CD1c-positive myeloid dendritic cell (primary cell): ENCODE results near the gene SCN7A.

Source experiments
- DNase-seq: peaks from one replicate; pipeline ENCODE4 v3.0.0-alpha.2; 2016; ENCODE audit errors: extremely low spot score

SCN7A gene

GRCh38 chr2:166454006-166454595 lies 39.9 kb downstream of the SCN7A start:
- no peak for DNase-seq

DNA sequence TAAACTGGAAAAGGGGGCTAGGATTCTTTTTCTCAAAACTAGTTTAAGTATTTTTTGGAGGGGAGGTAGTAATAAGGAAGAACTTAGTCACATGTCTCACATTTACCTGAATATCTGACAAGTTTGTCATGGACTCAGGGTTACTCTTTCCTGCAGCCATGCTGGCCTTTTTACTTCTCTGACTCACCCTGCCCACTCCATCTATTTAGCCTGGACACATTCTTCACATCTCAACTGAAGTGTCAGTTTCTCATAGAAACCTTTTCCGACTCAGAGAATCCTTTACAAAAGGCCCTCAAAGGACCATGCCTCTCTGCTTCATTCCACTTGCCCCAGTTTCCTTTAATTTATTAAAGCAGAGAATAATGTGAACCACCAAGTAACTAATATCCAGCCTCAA lies 42.6 kb downstream of the SCN7A start:
- no peak for DNase-seq

DNA sequence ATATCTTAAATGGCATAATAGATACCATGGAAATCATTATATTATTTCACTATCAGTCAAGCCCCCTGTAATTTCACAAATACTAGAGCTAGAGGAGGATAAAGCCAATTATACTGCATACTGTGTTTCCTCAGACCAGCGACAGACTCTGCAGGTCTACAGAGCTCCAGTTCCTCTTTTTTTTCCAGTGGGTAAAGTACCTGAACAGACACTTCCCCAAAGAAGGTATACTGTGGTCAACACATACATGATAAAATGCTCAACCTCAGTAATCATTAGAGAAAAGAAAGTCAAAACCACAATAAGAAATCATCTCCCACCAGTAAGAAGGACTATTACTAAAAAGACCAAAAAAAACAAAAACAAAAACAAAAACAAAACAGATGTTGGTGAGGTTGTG lies 44.6 kb downstream of the SCN7A start:
- no peak for DNase-seq

- no peak for DNase-seq
Measured at GRCh38 chr2:166448106-166448505, 45.9 kb downstream of the SCN7A start.

GRCh38 chr2:166444306-166444705 lies 49.7 kb downstream of the SCN7A start:
- DNase-seq: no peak

DNA sequence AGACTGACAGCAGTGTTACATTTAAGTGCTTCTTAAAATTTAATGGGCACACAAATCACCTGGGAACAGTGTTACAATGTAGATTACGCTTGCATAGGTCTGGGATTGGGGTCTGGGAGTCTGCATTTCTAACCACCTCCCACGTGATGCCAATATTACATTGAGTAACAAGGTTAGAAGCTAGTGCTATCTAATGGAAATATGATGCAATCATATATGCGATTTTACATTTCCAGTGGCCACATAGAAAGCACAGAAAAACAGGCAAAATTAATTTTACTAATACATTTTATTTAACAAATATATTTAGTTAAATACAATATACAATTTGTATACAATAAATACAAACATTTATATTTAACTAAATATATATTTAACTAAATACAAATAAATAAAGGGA lies 53.7 kb downstream of the SCN7A start:
- DNase-seq: no peak

DNA sequence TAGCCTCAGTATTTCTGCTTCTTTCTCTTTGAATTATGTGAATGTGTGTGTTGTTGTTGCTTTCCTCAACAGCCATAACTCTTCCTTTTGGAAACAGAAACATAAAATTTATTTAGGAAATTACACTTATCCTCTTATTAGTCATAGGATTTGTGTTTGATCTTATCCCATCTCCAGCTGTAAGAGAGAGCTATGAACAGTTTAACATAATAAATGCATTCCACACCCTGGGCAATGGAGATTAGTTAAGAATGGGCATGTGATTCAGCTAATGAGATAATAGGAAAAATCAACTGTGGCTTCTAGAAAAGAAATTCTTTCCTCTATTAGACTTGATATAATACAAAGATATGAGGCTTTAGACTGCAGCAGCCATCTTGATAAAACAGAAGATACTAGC lies 55.0 kb downstream of the SCN7A start:
- DNase-seq: no peak

GRCh38 chr2:166436976-166437375 lies 57.1 kb downstream of the SCN7A start:
- no peak for DNase-seq

- DNase-seq: peak; percentile 36
Measured at GRCh38 chr2:166436189-166436588, 57.9 kb downstream of the SCN7A start.

DNA sequence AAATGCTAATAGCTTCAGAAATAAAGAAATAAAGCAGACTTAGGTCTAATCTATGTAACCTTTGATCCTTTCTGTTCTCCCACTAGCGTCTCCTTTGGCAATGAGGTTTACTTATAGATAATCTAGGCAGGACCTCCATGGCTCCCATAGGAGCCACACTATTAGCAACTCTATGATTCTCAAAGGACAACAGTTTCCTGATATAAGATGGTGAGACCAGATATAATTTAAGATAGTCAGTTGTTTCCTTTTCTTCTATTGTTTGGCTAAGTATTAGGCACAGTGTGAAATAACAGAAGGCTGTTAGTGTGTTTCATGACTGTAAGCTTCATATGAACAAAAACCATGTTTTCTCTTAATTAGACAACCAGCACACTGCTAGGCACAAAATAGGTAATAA lies 59.6 kb downstream of the SCN7A start:
- DNase-seq: no peak

- no peak for DNase-seq
Measured at GRCh38 chr2:166433457-166433856, 60.6 kb downstream of the SCN7A start.

- no peak for DNase-seq
Measured at GRCh38 chr2:166432331-166432730, 61.7 kb downstream of the SCN7A start.

DNA sequence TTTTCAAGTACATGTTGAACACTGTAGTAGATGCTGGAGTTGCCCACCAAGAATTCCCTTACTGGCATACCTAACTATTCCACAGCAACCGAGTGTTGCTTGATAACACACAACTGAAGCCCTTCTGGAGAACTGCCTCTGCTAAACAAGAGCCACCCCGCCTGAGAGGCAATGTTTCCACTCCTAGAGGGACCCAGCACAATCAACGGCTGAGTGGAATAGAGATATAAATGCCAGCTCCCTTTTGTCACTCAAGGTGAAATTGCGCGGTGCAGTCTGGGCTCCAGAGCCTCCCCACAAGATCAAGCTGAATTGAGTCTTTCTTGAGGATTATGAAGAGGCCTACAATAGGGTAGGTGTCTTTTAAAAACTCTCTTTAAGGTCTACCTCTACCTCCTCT lies 69.2 kb downstream of the SCN7A start:
- no peak for DNase-seq

GRCh38 chr2:166419616-166419934 lies 74.5 kb downstream of the SCN7A start:
- DNase-seq: peak; percentile 58

DNA sequence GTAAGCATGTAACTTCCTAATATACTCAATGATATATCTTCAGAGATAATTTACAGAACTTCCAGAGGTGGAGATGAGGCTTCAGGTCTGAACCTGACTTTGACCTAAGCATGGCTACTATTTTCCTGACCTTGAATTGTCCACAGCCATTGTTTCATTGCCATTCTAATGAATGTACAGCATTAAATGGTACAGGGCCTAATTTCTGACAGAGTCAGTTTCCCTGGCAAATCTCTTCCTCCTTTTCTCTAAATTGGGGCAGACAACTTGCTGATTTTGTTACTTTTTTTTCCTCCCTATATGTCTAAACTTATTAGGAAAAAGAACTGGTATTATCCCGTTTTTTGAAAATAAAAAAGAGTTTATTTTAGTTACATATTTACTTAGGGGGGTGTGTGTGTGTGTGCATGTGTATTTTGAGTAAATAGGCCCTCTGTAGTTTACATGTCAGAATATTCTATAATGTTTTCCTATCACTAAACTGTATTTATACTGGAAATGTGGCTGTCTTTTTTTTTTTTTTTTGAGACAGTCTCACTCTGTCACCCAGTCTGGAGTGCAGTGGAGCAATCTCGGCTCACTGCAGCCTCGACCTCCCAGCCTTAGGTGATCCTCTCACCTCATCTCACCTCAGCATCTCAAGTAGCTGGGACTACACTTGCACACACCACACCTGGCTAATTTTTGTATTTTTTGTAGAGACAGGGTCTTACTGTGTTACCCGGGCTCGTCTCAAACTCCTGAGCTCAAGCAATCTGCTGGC lies 75.0 kb downstream of the SCN7A start:
- DNase-seq: no peak

- peak; percentile 13 for DNase-seq
Measured at GRCh38 chr2:166417669-166418068, 76.4 kb downstream of the SCN7A start.

- peak; percentile 73 for DNase-seq
Measured at GRCh38 chr2:166413255-166413654, 80.8 kb downstream of the SCN7A start.

GRCh38 chr2:166411473-166412230 lies 82.4 kb downstream of the SCN7A start:
- DNase-seq: no peak

DNA sequence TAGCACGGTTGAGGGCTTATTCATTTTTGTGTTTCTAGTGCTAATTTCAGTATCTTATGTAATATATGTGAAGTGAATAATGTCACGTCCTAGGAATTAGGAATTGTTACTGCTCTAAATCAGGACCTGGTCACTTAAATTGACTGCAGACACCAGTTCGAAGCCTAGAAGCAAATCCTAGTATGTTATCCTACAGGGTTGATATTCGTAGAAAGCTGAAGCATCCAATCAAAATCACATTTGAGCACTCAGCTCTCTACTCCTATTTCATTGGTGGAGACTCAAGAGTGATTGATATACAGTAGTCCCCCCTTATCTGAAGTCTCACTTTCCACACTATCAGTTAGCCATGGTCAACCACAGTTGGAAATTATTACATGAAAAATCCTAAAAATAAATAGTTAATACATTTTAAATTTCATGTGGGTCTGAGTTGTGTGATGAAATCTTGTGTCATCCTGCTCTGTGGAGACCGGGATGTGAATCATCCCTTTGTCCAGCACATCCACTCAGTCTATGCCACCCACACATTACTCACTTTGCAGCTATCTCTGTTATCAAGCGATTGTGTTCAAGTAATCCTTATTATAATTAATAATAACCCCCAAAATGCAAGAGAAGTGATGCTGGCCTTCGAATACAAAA lies 83.1 kb downstream of the SCN7A start:
- DNase-seq: peak; percentile 75

- DNase-seq: peak; percentile 71
Measured at GRCh38 chr2:166407746-166408145, 86.3 kb downstream of the SCN7A start.

GRCh38 chr2:166406374-166406773 lies 87.7 kb downstream of the SCN7A start:
- no peak for DNase-seq

DNA sequence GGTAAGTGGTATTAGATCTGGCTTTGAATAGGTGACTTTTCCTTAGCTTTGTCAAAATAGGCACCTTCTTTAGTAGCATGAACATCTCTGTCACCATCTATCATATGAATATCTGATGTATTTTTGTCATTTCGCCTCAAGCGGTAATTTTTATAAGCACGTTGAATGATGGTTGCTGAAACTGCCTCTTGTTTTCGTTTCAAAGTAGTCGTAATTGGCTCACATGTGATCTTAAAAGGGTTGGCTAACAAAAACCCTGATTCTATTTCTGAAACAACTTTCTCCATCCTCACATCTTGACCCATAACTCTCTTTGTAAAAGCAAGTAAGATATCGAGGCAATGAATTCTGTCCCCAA lies 88.5 kb downstream of the SCN7A start:
- no peak for DNase-seq
